T-helper 9 cell (primary cell): ENCODE results near the gene SPAG8.

Source experiments
- DNase-seq: peaks from one replicate; pipeline ENCODE4 v3.0.0-alpha.2; 2020

SPAG8 gene

GRCh38 chr9:35836595-35836994 is 24.5 kb upstream of the SPAG8 start:
- no peak for DNase-seq

- no peak for DNase-seq
These were observed 23.7 kb upstream of the SPAG8 start for GRCh38 chr9:35835766-35836165.

GRCh38 chr9:35835216-35835632 is 23.2 kb upstream of the SPAG8 start:
- DNase-seq = no peak

GRCh38 chr9:35834260-35835215 is 22.5 kb upstream of the SPAG8 start:
- no peak for DNase-seq

GRCh38 chr9:35832814-35833213 is 20.8 kb upstream of the SPAG8 start:
- DNase-seq = no peak

GRCh38 chr9:35831040-35831439 is 19.0 kb upstream of the SPAG8 start:
- DNase-seq = no peak

GRCh38 chr9:35829764-35830096 is 17.7 kb upstream of the SPAG8 start:
- no peak for DNase-seq

GRCh38 chr9:35829084-35829763 is 17.2 kb upstream of the SPAG8 start, which contains the start of gene TMEM8B:
TMEM8B (plus strand) TSS chr9:35829228; CDS start chr9:35829448, 220 bp downstream.
- DNase-seq = peak; percentile 95

GRCh38 chr9:35828716-35829083 is 16.6 kb upstream of the SPAG8 start, which contains the start of gene FAM221B:
FAM221B (minus strand) TSS chr9:35828732; CDS start chr9:35826161, 2,571 bp downstream.
- DNase-seq = no peak

GRCh38 chr9:35827486-35827885 is 15.4 kb upstream of the SPAG8 start:
- DNase-seq = no peak

- no peak for DNase-seq
These were observed 14.1 kb upstream of the SPAG8 start for GRCh38 chr9:35826071-35826701.

GRCh38 chr9:35822926-35823325 is 10.9 kb upstream of the SPAG8 start:
- no peak for DNase-seq

GRCh38 chr9:35820076-35820475 is 8.0 kb upstream of the SPAG8 start:
- DNase-seq = no peak

GRCh38 chr9:35818341-35818740 is 6.3 kb upstream of the SPAG8 start:
- no peak for DNase-seq

GRCh38 chr9:35816708-35817107 is 4.6 kb upstream of the SPAG8 start:
- DNase-seq = no peak

GRCh38 chr9:35814841-35815543 is 2.9 kb upstream of the SPAG8 start, which contains the start of gene HINT2:
HINT2 (minus strand) TSS chr9:35815042; CDS start chr9:35814979, 63 bp downstream.
- peak; percentile 94 for DNase-seq

- no peak for DNase-seq
These were observed 2.2 kb upstream of the SPAG8 start for GRCh38 chr9:35814106-35814840.

- DNase-seq = no peak
These were observed 1.5 kb upstream of the SPAG8 start for GRCh38 chr9:35813434-35814105.

- no peak for DNase-seq
These were observed 559 bp downstream of the SPAG8 start for GRCh38 chr9:35811381-35812024.

- no peak for DNase-seq
These were observed 1.9 kb downstream of the SPAG8 start for GRCh38 chr9:35810122-35810521.

- DNase-seq = no peak
These were observed 3.6 kb downstream of the SPAG8 start for GRCh38 chr9:35808433-35808832.
